HG03060 (cell line): ENCODE data around the gene ZXDC.

Experiments used
- ATAC-seq: cut with Tn5 transposase; IDR thresholded peaks from one replicate; pipeline ENCODE4 v1.9.1; 2021; ENCODE audit warnings: low read depth, moderate number of reproducible peaks; ENCODE audit not compliant: unreplicated experiment

The ZXDC gene

GRCh38 chr3:126512916-126513650 is 37.4 kb upstream of the ZXDC start:
- no peak for ATAC-seq

GRCh38 chr3:126512026-126512425 is 36.3 kb upstream of the ZXDC start:
- no peak for ATAC-seq

GRCh38 chr3:126511291-126511690 is 35.6 kb upstream of the ZXDC start:
- ATAC-seq: no peak

- ATAC-seq: no peak
Measured at GRCh38 chr3:126510308-126510910, 34.7 kb upstream of the ZXDC start.

GRCh38 chr3:126509597-126510307 is 34.1 kb upstream of the ZXDC start:
- ATAC-seq: no peak

- no peak for ATAC-seq
Measured at GRCh38 chr3:126508564-126508964, 32.9 kb upstream of the ZXDC start.

- no peak for ATAC-seq
Measured at GRCh38 chr3:126507886-126508285, 32.2 kb upstream of the ZXDC start.

GRCh38 chr3:126503701-126504100 is 28.0 kb upstream of the ZXDC start:
- no peak for ATAC-seq

GRCh38 chr3:126502656-126503055 is 27.0 kb upstream of the ZXDC start:
- no peak for ATAC-seq

GRCh38 chr3:126501736-126502135 is 26.0 kb upstream of the ZXDC start:
- no peak for ATAC-seq

GRCh38 chr3:126501054-126501453 is 25.4 kb upstream of the ZXDC start:
- ATAC-seq: no peak

GRCh38 chr3:126500016-126500415 is 24.3 kb upstream of the ZXDC start:
- ATAC-seq: no peak

- ATAC-seq: no peak
Measured at GRCh38 chr3:126499401-126499800, 23.7 kb upstream of the ZXDC start.

GRCh38 chr3:126498929-126499328 is 23.2 kb upstream of the ZXDC start:
- no peak for ATAC-seq

GRCh38 chr3:126498461-126498860 is 22.8 kb upstream of the ZXDC start:
- ATAC-seq: no peak

GRCh38 chr3:126497956-126498355 is 22.3 kb upstream of the ZXDC start:
- no peak for ATAC-seq

- ATAC-seq: no peak
Measured at GRCh38 chr3:126496894-126497850, 21.5 kb upstream of the ZXDC start.

GRCh38 chr3:126495786-126496185 is 20.1 kb upstream of the ZXDC start:
- ATAC-seq: no peak

GRCh38 chr3:126494970-126495230 is 19.2 kb upstream of the ZXDC start:
- ATAC-seq: no peak

GRCh38 chr3:126494204-126494969 is 18.7 kb upstream of the ZXDC start:
- ATAC-seq: no peak
